CD4-positive, alpha-beta T cell treated with Interleukin-6 at 100 ng/mL for 8 hours (primary cell): Measurements from ENCODE around the gene ZFPM1.
"Not testable (repeated sequence)": the region's sequence is repeated elsewhere in the genome, so short reads cannot be mapped to it uniquely, and the experiment has no call there.

ENCODE experiments used
- DNase-seq: peaks from one replicate; pipeline ENCODE4 v3.0.0-alpha.2; 2020; ENCODE audit warnings: mixed read lengths, low spot score

The ZFPM1 gene

DNA sequence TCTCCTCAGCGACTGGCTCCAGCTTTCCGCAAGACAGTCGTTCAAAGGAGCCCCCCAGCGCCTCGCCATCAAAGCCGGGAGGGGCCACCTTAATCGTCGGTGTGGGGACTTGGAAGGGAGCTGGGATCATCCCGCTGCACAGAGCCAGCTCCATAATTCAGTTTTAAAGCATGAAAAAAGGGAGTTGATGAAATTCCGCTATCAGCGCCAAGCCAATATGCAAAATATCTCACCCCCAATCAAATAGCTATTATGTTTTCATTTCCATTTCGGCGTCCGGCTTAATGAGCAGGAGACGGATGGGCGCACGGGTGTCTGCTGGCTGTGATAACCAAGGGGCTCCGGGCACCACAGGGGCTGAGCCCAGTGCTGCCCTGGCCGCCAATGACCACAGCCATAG, 27.7 kb downstream of the ZFPM1 start:
- DNase-seq, result no peak

DNA sequence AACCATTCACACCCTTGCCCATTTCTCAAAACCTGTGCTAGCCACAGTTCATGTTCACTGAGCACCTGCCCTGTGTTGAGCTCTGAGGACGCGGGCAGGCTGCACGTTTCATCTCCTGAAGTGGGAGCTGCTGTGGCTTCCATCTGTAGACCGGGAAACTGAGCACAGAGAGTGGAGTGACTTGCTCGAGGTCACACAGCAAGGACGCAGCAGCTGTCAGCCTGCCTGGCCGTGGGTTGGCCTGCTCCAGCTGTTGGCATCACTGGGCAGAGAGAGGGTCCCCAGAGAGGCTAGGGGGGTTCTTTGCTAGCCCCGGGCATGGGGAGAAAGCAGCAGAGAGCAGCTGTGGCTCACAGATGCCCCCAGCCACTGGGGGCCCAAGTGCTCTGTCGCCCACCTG, 28.8 kb downstream of the ZFPM1 start:
- no peak for DNase-seq

DNA sequence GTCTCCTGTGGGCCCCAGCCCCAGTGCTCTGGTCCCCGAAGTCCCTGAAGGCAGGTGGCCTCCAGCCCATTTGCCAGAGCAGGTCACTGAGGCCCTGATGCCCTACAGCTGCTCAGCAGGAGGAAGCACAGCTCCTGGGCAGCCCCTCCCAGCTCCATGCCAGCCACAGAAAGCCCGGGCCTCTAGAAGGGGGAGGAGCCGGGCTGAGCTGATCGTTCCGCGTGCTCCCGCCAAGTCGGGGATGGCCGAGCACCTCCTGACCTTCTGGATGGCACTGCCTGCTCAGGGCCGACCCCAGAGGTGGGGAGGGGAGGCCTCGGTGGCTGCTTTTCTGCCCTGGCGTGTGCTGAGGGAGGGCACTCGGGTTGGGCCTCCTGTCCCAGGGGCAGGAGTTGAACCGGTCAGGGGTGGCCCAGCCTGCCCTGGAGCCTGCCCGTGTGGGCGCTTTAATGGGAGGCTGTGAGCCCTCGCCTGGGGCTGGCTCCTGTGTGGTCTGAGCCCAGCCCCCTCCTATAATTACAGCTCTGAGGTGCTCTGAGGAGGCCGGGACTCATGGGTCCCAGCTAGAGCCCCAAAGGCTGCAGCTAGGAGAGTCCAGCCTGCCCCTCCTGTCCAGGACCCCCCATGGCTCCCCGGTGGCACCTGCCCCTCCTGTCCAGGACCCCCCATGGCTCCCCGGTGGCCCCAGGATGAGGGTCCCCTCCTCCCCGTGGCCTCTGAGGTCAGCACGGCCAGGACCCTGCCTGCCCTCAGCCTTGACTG, 29.7 kb downstream of the ZFPM1 start:
- no peak for DNase-seq

DNA sequence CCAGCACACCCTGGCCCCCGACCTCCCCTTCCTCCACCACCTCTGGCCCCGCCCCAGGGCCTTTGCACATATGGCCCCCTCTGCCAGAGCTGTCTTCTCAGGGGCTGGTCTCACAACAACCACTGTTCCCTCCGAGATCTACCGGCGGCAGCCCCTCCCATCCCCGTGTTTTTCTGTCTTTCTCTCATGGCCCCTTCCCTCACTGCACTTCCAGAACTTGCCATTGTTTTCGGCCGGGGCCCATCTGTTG, 30.2 kb downstream of the ZFPM1 start:
- DNase-seq, result no peak

DNA sequence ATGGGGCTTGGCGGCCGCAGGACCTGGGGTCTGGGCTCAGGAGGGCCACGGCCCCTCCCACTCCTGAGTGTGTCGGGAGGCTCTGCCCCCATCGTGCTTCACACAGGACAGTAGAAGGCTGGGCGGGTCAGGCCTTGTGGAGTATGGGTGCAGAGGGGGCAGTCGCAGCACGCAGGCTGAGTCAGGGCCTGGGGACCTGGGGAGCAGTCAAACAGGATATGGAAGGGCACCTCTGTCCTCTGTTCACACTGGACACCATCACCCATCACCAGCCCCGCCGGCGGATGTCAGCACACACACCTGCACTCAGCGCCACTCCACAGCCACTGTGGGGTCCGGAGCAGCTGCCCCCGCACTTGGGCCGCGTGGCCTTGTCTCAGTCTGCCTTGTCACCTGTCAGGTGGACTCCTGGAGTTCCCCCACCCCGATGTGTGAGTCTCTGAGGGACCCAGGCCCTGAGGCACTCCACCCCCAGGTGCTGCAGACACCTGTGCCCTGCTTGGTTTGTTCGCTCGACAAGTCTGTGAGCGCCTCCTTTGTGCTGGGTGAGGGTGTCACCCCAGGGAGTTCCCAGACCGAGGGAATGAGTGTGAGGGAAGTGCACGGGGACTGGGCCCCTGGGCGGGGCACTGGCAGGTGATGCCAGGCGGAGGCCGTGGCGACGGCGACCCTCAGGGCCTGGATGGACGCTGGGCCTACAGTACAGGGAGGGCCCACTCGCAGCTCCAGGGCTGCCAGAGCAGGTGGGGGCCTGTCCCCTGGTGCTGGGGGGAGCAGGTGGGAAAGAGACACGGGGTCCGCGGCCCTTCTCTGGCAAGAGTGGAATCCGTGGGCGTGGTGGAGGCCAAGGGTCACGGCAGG, 31.7 kb downstream of the ZFPM1 start:
- DNase-seq, result no peak

DNA sequence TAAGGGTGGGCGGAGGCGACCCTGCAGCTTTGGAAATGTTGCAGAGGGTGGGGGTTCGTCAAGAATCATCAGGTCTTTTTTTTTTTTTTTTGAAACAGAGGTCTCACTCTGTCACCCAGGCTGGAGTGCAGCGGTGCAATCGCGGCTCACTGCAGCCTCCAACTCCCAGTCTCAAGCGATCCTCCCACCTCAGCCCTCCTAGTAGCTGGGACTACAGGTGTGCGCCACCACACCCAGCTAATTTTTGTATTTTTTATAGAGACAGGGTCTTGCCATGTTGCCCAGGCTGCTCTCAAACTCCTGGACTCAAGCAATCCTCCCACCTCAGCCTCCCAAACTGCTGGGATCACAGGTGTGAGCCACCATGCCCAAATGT, 32.3 kb downstream of the ZFPM1 start:
- DNase-seq, result not testable (repeated sequence)

DNA sequence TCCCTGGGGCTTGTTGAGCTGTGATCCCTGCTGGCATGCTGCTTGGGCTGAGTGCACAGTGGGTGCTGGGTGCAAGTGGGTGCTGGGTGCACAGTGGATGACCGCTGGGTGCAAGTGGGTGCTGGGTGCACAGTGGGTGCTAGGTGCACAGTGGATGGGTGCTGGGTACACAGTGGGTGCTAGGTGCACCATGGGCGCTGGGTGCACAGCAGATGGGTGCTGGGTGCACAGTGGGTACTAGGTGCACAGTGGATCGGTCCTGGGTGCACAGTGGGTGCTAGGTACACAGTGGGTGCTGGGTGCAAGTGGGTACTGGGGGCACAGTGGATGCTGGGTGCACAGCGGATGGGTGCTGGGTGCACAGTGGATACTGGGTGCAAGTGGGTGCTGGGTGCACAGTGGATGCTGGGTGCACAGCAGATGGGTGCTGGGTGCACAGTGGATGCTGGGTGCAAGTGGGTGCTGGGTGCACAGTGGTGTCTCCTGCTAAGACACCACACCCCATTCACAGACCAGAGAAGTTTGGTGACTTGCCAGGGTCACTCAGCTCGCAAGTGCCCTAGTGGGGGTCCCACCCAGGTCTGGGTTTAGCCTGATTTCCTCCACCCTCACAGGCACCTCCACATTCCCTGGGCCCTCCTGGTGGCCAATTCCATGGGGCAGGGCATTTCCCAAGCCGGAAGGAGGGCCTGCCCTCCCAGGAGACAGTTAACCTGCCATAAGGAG, 33.5 kb downstream of the ZFPM1 start:
- no peak for DNase-seq

DNA sequence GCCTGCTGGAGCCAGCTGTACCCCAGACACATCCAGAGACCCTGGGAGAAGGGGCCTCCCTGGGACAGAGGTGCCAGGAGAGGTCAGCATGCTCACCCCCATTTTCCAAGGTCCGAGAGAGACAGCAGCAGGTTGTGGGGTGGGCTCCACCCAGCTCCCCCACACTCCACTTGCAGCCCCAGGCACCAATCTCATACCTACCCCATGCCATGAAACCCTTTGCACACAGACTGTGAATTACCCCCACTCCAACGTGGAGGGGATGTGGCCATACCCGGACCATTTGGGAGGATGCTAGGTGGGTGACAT, 34.0 kb downstream of the ZFPM1 start:
- no peak for DNase-seq

DNA sequence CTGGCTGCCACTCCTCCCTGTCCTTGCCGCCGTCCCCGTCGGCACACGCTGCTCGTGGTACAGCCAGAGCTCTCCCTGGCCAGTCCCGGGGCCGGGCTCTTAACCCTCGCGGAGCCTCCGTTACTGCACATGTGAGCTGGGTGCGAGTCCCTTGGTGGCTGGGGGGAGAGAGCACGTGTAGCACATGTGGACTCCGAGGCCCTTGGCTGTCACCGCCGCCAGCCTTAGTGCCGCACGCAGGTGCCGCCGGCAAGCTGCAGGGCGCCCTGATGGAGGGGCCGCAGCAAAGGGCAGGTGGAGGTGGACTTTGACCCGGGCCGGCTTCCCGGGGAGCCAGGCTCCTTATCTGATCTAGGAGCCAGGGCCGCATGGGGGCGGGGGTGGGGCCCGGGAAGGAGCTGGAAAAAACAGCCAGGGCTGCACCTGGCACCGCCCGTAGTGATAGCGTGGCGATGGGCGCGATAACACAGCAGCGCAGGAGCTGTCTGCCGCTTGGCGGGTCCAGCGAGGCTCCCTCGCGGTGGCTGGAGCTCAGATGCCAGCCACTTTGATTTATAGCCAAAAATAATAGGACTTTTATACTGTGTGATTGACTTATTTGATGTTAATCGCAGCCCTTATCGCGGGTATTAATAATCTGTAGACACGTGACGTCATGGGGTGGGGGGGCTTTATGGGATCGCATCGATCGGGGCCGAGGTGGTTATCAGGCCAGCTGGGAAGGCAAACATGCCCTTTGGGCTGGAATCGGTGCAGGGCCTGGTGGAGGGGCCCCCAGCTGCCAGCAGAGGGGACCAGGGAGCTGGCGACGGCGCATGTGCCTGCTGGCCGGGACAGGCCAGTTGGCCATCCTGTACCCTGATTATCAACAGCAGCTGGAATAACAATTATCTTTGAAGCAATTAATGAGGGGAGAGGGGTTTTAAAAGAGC, 35.1 kb downstream of the ZFPM1 start:
- no peak for DNase-seq

DNA sequence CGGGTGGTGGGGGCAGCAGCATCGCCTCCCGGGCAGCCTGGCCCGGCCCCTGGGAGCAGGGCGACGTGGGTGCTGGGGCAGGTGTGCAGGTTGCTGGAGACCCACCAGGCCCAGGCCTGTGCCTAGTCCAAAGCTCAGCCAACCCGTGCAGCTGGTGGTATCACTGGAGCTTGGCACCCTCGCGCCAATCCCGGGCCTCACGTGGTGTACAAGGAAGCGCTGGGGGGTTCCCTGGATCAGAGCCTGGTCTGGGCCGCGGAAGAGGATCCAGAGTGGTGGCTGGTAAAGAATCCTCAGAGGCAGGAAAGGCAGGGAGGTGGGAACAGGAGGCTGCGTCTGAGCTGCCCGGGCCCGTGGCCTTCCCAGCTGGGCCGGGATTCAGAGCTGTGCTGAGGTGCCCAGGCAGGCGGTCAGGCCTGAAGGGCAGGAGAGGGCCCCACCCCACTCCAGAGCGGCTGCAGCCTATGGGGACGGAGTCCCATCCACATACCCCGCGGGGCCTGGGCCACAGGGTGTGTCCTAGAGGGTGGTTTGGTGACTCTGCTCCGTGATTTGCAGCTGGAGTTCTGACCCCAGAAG, 36.2 kb downstream of the ZFPM1 start:
- no peak for DNase-seq

DNA sequence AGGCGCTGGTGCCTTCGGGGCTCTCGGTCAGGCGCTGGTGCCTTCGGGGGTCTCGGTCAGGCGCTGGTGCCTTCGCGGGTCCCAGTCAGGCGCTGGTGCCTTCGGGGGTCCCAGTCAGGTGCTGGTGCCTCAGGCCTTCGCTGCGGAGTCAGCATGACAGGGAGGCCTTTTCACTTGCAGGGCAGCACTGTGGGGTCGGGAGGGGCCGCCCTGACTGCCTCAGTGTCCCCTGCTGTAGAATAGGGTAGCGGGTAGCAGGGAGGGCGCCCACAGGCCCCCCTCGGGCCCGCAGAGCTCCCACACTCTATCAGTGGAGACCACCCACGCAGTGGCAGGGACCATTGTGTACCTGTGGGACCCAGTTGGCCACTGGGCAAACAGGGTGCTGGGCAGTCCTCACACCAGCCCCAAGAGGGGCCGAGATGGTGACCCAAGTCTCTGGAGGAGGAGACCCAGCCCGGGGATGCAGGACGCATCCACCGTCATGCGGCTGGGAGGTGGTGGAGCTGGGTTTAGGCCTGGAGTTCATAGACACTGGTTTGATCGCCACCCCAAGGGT, 38.0 kb downstream of the ZFPM1 start:
- DNase-seq, result no peak

DNA sequence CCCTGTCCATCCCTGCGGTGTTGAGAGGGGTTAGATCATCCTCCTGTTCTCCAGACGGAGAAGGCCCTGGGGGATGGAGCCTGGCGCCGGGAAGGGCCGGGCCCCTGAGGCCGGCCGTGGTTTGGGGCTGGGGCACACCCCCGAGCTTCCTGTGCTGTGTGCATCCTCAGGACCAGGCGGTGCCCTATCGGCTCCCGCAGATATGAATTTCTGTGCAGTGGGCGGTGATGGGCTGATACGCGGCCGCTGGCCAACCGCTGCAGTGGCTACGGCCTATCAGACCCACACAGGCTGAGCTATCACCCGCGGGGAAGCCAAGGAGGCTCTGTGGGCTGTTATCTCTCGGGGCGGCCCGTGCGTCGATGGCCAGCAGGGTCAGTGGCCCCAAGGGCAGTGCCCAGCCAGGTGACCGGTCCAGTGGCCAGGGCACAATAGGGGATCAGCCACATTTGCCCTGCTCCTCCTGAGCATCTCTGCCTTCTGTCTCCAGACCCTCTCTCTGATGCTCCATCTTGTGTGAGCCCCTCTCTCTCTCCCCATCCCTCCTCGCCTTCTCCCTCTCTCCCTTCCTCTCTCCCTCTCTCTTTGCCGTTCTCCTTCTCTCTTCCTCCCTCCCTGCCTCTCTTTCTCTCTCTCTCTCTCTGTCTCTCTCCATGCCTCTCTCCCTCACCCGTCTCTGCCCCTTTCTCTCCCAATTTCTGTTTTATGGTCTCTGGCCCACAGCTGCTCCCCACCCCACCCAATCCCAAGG, 38.7 kb downstream of the ZFPM1 start:
- DNase-seq, result no peak

DNA sequence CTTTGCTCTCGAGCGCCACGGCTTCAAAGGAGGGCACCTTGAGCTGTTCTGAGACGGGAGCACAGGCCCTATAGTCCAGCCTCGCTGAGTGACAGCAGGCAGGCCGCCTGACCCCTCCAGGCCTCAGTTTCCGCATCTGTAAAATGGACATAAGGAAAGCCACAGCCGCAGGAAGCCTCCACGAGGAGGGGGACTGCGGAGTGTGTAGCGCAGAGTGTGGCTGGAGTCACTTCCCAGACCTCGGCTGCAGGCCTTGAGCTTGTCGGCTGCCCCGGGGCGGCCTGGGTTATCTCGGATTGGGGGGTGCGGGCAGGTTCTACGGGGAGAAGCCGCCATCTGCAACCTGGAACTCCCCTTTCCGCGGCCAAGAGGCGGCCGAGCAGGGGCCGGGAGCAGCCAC, 40.8 kb downstream of the ZFPM1 start:
- no peak for DNase-seq

DNA sequence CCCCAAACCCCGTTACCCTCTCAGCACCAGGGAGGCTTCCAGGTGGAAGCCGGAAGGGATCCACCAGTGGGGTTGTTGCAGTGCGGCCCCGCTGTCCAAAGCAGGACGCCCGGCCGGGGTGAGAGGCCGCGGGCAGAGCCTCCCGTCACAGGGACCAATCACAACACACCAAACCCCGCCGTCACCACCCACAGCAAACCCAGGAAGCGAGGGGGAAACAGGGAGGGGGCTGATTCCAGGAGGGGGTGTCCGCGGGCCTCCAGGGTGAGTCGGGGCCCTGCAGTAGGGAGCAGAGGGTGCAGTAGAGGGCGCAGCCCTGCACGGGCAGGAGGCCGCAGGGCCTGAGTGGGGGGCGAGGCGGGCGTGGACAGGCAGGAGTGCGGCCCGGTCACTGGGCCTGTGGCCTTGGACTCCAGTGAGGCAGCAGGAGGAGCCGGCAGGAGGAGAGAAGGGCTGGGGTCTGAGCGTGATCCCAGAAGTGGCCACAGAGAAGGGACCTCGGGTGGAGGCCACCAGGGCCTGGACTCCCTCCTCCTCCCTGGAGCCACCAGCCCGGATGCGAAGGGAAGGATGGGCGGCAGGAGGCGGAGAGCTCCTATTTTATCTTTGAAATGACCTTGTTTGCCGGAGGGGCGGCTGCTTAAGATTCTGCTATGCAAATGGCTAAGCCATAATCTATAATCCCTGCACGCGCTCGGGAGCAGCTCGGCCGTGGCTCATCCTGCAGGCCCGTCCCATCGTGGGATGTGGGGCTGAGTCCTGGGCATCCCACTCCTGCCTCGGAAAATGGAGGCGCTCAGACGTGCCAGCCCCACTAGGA, 41.5 kb downstream of the ZFPM1 start:
- DNase-seq, result no peak

DNA sequence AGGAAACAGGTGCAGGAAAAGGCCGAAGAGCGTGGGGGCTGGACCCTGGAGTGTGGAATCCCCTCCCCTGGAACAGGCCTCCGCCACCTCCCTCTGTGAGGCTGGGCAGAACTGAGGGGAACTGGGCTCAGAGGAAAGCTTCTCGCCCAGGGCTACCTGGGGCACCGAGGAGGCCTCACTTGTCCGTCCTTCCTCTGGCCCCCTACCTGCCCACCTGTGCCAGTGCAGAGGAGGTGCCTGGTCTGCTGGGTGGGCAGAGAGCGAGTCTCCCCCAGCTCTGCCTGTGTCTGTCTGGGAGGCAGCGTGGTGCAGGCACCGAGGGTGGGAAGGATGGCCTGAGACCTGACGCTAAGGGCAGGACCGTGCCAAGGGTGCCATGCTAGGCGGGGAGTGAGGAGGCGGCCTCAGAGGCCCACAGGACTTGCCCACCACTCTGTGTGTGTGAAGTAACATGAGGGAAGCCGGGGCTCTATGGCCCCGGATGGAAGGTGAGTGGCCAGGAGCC, 42.2 kb downstream of the ZFPM1 start:
- DNase-seq, result no peak

DNA sequence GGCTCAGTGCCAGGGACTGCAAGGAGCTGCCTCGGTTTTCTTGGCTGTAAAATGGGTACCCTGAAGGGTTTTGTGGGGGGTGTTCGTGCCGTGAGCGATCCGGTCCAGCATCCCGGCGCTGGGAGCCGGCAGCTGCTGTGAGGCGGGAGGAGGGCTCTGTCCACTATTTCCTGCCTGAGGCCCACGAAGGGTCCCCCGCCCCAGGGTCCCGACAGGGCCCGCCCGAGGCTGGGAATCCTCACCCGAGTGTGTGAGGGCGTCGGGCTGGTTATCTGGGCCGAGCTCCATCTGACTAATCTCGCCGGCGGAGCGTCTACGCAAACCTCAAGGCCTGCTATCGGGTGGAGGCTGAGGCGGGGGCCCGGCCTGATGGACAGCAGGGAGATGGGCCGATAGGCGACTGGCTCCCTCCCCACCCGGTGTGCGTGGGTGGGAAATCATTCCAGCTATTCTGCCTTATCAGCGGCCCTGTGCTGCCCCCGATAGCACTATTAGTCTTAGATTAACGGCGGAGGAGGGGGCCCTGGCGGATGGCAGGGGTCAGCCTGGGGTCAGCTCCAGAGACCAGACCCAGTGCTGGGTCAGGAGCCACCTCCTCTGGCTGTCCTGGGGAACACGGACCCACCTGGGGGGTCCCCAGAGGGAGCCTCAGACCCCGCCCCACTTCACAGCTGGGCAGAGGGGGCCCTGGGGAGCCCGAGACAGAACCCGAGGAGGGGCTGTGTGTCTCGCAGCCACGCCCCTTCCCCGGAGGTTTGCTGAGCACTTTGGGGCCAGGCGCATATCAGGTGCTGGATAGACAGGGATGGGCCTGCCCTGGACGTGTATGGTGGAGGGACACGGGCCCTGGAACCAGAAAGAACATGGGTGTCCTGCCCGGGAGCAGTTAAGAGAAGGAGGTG, 44.7 kb downstream of the ZFPM1 start:
- no peak for DNase-seq

DNA sequence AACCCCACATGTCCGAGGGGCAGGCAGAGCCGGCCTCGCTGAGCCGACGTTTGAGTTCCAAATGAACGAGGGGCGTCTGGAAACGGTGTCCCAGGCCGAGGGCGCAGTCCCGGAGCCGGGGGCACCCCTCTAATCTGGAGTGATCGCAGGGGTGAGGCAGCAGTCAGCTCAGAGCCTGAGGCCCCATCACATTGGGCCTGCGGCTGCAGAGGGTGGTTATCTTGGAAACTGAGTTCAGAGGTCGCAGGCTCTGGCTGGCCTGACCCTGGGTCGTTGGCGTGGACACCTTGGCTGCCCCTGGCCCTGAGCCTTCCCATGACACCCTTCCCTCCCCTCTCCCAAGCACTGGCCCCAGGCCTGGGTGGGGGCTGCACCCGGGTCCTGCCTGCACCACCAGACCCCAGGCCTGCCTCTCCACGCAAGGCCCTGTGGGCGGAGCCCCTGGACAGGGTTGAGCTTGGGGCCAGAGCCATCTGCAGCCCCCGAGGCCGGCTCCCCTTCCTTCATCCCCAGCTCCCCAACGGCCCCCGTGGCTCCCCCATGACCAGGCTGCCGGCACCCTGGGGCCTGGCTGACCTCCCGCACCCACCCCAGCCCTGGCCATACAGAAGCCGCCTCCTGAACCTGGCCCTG, 45.6 kb downstream of the ZFPM1 start:
- DNase-seq, result no peak

DNA sequence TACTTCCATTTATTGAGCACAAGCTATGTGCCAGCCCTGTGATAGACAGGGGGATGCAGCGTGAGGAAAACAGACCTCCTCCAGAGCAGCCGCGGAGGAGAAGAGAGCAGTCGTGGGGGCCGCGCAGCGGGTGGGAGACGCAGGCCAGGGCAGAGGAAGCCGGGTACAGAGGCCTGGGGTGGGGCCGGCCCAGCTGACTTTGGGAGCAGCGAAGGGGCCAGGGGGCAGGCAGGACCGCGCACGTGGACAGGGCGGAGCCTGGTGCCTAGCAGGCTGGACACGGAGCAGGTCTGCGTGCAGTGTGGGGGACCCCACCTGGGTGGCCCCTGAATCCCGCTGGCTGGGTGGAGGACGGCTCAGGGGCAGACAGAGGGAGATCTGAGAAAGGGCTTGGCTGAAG, 46.2 kb downstream of the ZFPM1 start:
- DNase-seq, result no peak
